Mammary epithelial cell (primary cell): ENCODE data around the gene DCST2.

Experiments
- CTCF ChIP-seq, 2 donors: IDR thresholded peaks in 1 of 2; conservative IDR thresholded peaks in 1 of 2; 2 replicates each; pipeline ENCODE4 v1.5.1; 2011 to 2012; ENCODE audit warnings: inconsistent platforms in 2 of 2, low read length in 2 of 2, mild to moderate bottlenecking in 2 of 2, control low read depth in 1 of 2, low read depth in 1 of 2; ENCODE audit not compliant: insufficient read depth in 1 of 2; ENCODE audit errors: extremely low read depth in 1 of 2
- EZH2 ChIP-seq: IDR thresholded peaks from 2 replicates; pipeline ENCODE4 v1.6.1; 2012; ENCODE audit warnings: low read length, inconsistent platforms, borderline replicate concordance

GRCh38 chr1:155078469-155079209 lies 45.1 kb upstream of the DCST2 start, which contains the start of gene EFNA3:
- TF ChIP-seq CTCF (conservative IDR thresholded peaks at IDR 0.05 in 1 of 2, IDR thresholded peaks at IDR 0.05 in 1 of 2; ENCODE audit: extremely low read depth in 1 of 2, insufficient read depth in 1 of 2, low read depth in 1 of 2, low read length in 2 of 2): no peak
- no peak for TF ChIP-seq EZH2
